T-helper 17 cell (primary cell): ENCODE results near the gene CDH5. TPM values are rescaled to one million over a fixed set of nuclear protein-coding genes. Genes with fewer than 3 reads are reported as not detected.
A peak's percentile ranks its signal among the peaks of the same experiment; 100 is the strongest.

ENCODE experiments used
- ATAC-seq: fragments of 150-1000 bp; cut with Tn5 transposase; 2 replicates; pipeline ENCODE4 v1.10.0; 2021; ENCODE audit warnings: mild to moderate bottlenecking, moderate library complexity
- DNase-seq, 3 donors: peaks; one replicate each; pipeline versions ENCODE4 v3.0.0 to v3.0.0-alpha.2; 2020 to 2021
- H3K9me3 ChIP-seq: one replicate; pipeline ENCODE4 v1.7.0; 2013; ENCODE audit warnings: low read length, mild to moderate bottlenecking; ENCODE audit not compliant: control insufficient read depth, poor library complexity, severe bottlenecking
- H3K27ac Mint-ChIP-seq: one replicate; pipeline ENCODE4 v1.8.0; 2022; ENCODE audit warnings: mild to moderate bottlenecking, moderate library complexity, mixed read lengths
- H3K27me3 Mint-ChIP-seq: one replicate; pipeline ENCODE4 v1.8.0; 2022; ENCODE audit warnings: mixed read lengths
- H3K36me3 Mint-ChIP-seq: one replicate; pipeline ENCODE4 v1.8.0; 2022; ENCODE audit warnings: low read depth, mixed read lengths
- H3K4me1 Mint-ChIP-seq: one replicate; pipeline ENCODE4 v1.8.0; 2022; ENCODE audit warnings: mild to moderate bottlenecking, mixed read lengths
- H3K4me3 Mint-ChIP-seq: one replicate; pipeline ENCODE4 v1.8.0; 2022; ENCODE audit warnings: mild to moderate bottlenecking, moderate library complexity, mixed read lengths
- total RNA-seq, 4 donors: library from RNA in 2 of 4; stranded (reverse) in 2 of 4; gene quantifications; one replicate each; pipeline ENCODE4 v1.2.3 and lab custom pipeline; 2022 to 2026

The CDH5 gene
- total RNA-seq, 2 donors from 2014 or later: not detected

DNA sequence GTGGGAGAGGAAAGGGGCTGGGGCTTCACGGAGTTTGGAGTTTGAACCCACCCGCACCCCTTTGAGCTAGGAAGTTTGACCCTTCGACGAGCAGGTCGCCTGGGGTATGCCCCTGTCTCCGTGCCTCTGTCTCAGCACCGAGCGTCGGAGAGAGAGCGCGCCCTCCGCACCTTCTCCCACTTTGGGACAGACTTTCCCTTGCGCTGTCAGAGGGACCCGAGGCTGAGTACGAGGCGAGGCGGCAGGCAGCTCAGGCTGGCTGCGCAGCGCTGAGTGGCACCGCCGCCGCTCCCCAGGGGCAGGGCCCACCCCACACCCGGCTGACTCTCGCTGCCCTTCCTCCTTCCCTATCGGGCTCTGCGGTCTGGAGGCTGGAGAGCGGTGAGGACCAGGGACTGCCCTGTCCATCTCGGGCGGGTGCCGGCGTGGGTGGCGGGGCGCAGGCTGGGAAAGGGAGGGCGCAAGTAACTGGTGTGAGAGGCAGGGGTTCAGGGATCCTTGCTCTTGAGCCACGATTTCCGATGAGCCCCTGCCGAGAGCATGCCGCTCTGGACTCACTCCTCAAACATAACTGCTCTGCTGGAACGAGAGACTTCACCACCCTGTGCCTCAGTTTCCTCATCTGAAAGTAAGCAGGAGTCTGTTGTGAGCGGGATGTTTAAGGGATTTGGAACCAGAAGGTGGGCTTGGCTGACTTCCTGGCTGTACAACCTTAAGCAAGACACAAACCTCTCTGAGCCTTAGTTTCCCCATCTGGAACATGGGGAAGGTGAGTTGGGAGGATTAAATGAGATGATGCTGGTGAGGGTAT is 61.6 kb downstream of the CDH5 start:
- Mint-ChIP-seq H3K36me3 (peaks cover 7% of the 10 kb centered on the region), H3K27ac (no peak overlapping the region), H3K4me1 (peaks cover 10% of the 10 kb centered on the region), H3K4me3 (peak overlapping the region; percentile 68), H3K27me3 (peaks cover 74% of the 10 kb centered on the region)
- DNase-seq: no peak
- no peak for ATAC-seq
- no peaks in the 10 kb centered on the region for H3K9me3 ChIP-seq

DNA sequence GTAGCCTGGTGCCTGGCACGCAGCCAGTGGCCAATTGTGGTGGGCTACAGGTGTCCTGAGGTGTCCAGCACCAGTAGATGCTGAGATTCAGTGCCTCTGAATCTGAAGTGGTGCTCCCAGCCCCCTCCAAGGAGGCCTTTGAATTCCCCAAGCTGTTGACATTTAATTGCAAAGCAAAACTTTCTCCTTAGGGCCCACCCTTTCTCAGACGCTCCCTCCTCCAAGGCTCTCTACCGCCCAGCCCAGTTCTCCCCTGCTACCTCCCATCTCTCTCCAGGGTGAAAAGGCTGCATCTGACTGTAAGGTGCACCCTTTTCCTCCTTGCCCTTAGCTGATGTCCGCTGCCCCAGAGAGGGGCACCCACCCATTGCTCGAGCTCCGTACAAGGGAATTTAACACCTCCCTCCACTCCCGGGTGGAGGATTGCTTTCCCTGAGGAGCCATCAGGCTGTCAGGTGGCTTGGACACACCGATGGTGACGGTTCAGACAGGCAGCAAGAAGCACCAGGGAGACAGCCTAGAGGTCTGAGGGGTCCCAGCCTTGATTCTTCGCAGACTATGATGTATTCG is 62.3 kb downstream of the CDH5 start:
- H3K36me3 Mint-ChIP-seq: peaks cover 5% of the 10 kb centered on the region
- ATAC-seq: no peak
- H3K27me3 Mint-ChIP-seq: peaks cover 74% of the 10 kb centered on the region
- H3K4me3 Mint-ChIP-seq: peak overlapping the region; percentile 68
- no peak overlapping the region for H3K27ac Mint-ChIP-seq
- no peaks in the 10 kb centered on the region for H3K9me3 ChIP-seq
- DNase-seq: no peak
- peaks cover 9% of the 10 kb centered on the region for H3K4me1 Mint-ChIP-seq

- ATAC-seq (no peak), DNase-seq (no peak)
- peaks cover 5% of the 10 kb centered on the region for H3K36me3 Mint-ChIP-seq
- H3K27ac Mint-ChIP-seq: no peak overlapping the region
- peaks cover 71% of the 10 kb centered on the region for H3K27me3 Mint-ChIP-seq
- H3K4me1 Mint-ChIP-seq: peaks cover 9% of the 10 kb centered on the region
- H3K4me3 Mint-ChIP-seq: no peak overlapping the region
- no peaks in the 10 kb centered on the region for H3K9me3 ChIP-seq
Measured at GRCh38 chr16:66429290-66429962, 62.9 kb downstream of the CDH5 start.

GRCh38 chr16:66430214-66430613 is 63.7 kb downstream of the CDH5 start:
- no peak overlapping the region for H3K27ac Mint-ChIP-seq
- peaks cover 64% of the 10 kb centered on the region for H3K27me3 Mint-ChIP-seq
- H3K4me1 Mint-ChIP-seq: peaks cover 9% of the 10 kb centered on the region
- H3K36me3 Mint-ChIP-seq: peaks cover 5% of the 10 kb centered on the region
- no peaks in the 10 kb centered on the region for H3K9me3 ChIP-seq
- ATAC-seq (no peak), DNase-seq (no peak)
- H3K4me3 Mint-ChIP-seq: no peak overlapping the region

GRCh38 chr16:66431760-66432159 is 65.3 kb downstream of the CDH5 start:
- peaks cover 4% of the 10 kb centered on the region for H3K4me1 Mint-ChIP-seq
- no peaks in the 10 kb centered on the region for H3K9me3 ChIP-seq
- H3K4me3 Mint-ChIP-seq: no peak overlapping the region
- ATAC-seq (no peak), DNase-seq (no peak)
- H3K36me3 Mint-ChIP-seq: peaks cover 3% of the 10 kb centered on the region
- no peak overlapping the region for H3K27ac Mint-ChIP-seq
- H3K27me3 Mint-ChIP-seq: peaks cover 50% of the 10 kb centered on the region

DNA sequence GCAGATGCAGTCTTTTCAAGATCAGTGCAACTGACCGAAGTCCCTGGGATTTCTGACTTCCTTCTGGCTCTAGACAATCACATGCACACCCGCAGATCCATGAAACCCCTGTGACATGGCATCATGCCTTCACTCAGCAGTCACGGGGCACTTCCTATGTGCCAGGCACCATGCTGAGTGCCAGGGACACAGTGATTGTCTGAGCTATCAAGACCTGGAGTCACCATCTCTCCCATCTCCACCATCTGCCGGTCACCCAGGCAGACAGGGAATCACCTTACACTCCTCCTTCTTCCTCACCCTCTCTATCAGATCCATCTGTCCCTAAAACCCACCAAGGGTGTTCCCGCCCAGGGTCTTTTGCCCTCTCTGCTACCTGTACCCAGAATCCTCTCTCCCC is 65.9 kb downstream of the CDH5 start:
- no peak overlapping the region for H3K27ac Mint-ChIP-seq
- H3K36me3 Mint-ChIP-seq: peaks cover 3% of the 10 kb centered on the region
- DNase-seq (no peak), ATAC-seq (no peak)
- H3K4me3 Mint-ChIP-seq: no peak overlapping the region
- peaks cover 4% of the 10 kb centered on the region for H3K4me1 Mint-ChIP-seq
- no peaks in the 10 kb centered on the region for H3K9me3 ChIP-seq
- H3K27me3 Mint-ChIP-seq: peaks cover 52% of the 10 kb centered on the region

- H3K27me3 Mint-ChIP-seq: peaks cover 57% of the 10 kb centered on the region
- H3K4me3 Mint-ChIP-seq: no peak overlapping the region
- peaks cover 3% of the 10 kb centered on the region for H3K36me3 Mint-ChIP-seq
- H3K9me3 ChIP-seq: no peaks in the 10 kb centered on the region
- no peak overlapping the region for H3K27ac Mint-ChIP-seq
- peaks cover 2% of the 10 kb centered on the region for H3K4me1 Mint-ChIP-seq
- ATAC-seq: no peak
- no peak for DNase-seq
Measured at GRCh38 chr16:66434619-66435430, 68.3 kb downstream of the CDH5 start.

GRCh38 chr16:66435896-66436295 is 69.4 kb downstream of the CDH5 start:
- ATAC-seq (no peak), DNase-seq (no peak)
- H3K27me3 Mint-ChIP-seq: peaks cover 57% of the 10 kb centered on the region
- H3K4me1 Mint-ChIP-seq: peaks cover 2% of the 10 kb centered on the region
- H3K36me3 Mint-ChIP-seq: peaks cover 3% of the 10 kb centered on the region
- no peak overlapping the region for H3K27ac Mint-ChIP-seq
- H3K4me3 Mint-ChIP-seq: no peak overlapping the region
- H3K9me3 ChIP-seq: no peaks in the 10 kb centered on the region

DNA sequence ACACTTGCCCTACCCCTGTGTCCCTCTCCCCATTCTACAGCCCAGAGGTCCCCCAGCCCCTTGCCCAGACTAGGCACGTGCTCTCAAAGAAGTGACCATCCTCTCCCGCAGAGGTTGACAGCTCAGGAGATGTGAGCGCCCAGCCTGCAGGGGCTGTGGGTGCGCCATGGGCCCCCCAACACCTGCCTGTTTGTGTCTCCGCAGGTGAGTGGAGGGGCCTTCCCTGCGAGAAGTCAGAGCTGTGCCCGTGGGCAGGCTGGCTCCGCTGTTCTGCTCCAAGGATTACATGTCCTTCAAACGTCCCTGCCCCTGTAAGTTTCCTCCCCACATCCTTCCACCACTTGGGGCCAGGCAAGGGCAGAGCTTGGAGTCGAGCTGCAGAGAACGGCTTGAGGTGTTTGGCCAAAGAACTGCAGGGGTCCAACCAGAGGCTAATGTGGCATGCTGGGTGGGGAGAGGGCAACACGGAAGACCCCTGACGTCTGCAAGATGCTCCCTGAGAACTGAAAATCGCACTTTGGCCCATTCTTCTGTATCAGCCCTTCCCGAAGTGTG is 71.0 kb downstream of the CDH5 start:
- DNase-seq (no peak), ATAC-seq (no peak)
- Mint-ChIP-seq H3K4me3 (no peak overlapping the region), H3K27me3 (peaks cover 54% of the 10 kb centered on the region), H3K36me3 (peaks cover 3% of the 10 kb centered on the region), H3K4me1 (peaks cover 2% of the 10 kb centered on the region), H3K27ac (no peak overlapping the region)
- H3K9me3 ChIP-seq: no peaks in the 10 kb centered on the region

GRCh38 chr16:66438536-66438935 is 72.0 kb downstream of the CDH5 start:
- no peaks in the 10 kb centered on the region for H3K9me3 ChIP-seq
- no peaks in the 10 kb centered on the region for H3K4me1 Mint-ChIP-seq
- no peaks in the 10 kb centered on the region for H3K36me3 Mint-ChIP-seq
- no peak for ATAC-seq
- no peak overlapping the region for H3K27ac Mint-ChIP-seq
- no peak for DNase-seq
- H3K4me3 Mint-ChIP-seq: no peak overlapping the region
- peaks cover 45% of the 10 kb centered on the region for H3K27me3 Mint-ChIP-seq

GRCh38 chr16:66439051-66439730 is 72.7 kb downstream of the CDH5 start:
- peaks cover 49% of the 10 kb centered on the region for H3K27me3 Mint-ChIP-seq
- DNase-seq (no peak), ATAC-seq (no peak)
- no peak overlapping the region for H3K4me3 Mint-ChIP-seq
- H3K36me3 Mint-ChIP-seq: no peaks in the 10 kb centered on the region
- H3K4me1 Mint-ChIP-seq: no peaks in the 10 kb centered on the region
- H3K27ac Mint-ChIP-seq: no peak overlapping the region
- no peaks in the 10 kb centered on the region for H3K9me3 ChIP-seq

- Mint-ChIP-seq H3K27me3 (peaks cover 48% of the 10 kb centered on the region), H3K4me1 (no peaks in the 10 kb centered on the region), H3K27ac (no peak overlapping the region), H3K4me3 (no peak overlapping the region), H3K36me3 (no peaks in the 10 kb centered on the region)
- ATAC-seq: no peak
- DNase-seq: no peak
- no peaks in the 10 kb centered on the region for H3K9me3 ChIP-seq
Measured at GRCh38 chr16:66440271-66440802, 73.8 kb downstream of the CDH5 start.
